ENCODE data around the gene IGFBP1. TPM values are rescaled to one million over a fixed set of nuclear protein-coding genes. Genes with fewer than 3 reads are reported as not detected.
"Not testable (repeated sequence)": the region's sequence is repeated elsewhere in the genome, so short reads cannot be mapped to it uniquely, and the experiment has no call there.

The IGFBP1 gene
- under 0.01 TPM in 1 of 2 replicates, not detected in the other for total RNA-seq

DNA sequence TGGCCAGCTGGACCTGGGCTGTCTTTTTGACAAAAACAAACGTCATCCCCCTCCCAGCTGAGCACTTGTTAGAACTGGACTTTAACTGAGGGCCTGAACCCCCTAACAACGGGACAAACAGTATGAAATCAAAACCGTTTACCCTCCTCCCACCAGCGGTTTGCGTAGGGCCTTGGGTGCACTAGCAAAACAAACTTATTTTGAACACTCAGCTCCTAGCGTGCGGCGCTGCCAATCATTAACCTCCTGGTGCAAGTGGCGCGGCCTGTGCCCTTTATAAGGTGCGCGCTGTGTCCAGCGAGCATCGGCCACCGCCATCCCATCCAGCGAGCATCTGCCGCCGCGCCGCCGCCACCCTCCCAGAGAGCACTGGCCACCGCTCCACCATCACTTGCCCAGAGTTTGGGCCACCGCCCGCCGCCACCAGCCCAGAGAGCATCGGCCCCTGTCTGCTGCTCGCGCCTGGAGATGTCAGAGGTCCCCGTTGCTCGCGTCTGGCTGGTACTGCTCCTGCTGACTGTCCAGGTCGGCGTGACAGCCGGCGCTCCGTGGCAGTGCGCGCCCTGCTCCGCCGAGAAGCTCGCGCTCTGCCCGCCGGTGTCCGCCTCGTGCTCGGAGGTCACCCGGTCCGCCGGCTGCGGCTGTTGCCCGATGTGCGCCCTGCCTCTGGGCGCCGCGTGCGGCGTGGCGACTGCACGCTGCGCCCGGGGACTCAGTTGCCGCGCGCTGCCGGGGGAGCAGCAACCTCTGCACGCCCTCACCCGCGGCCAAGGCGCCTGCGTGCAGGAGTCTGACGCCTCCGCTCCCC, at the start of gene IGFBP1:
IGFBP1 (plus strand) TSS at position 304 of the 808 bp plus-strand sequence; CDS start at position 469, 165 bp downstream.
- DNase-seq (ENCODE audit: low read depth in 2 of 2), result peak in 1 of 2 donors; percentile 57

- not testable (repeated sequence) for DNase-seq (ENCODE audit: low read depth in 2 of 2)
Observed at GRCh38 chr7:45838852-45839251, 49.4 kb upstream of the IGFBP1 start.

GRCh38 chr7:45841926-45842717, 46.2 kb upstream of the IGFBP1 start:
- not testable (repeated sequence) for DNase-seq (ENCODE audit: low read depth in 2 of 2)

DNA sequence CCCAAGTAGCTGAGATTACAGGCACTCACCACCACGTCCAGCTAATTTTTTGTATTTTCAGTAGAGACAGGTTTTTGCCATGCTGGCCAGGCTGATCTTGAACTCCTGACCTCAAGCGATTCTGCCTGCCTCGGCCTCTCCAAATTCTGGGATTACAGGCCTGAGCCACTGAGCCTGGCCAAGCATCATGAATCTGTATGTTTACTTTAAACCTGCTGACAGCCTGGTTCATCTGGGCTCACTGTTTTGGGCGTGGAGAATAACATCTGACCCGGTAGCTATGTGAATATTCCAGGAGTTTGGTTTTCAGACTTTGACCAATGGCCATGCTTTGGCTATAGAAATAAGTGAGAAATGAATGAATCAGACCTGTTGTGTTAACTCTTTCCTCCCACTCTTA, 41.8 kb upstream of the IGFBP1 start:
- DNase-seq (ENCODE audit: low read depth in 2 of 2), result not testable (repeated sequence)

- not testable (repeated sequence) for DNase-seq (ENCODE audit: low read depth in 2 of 2)
Observed at GRCh38 chr7:45848734-45849133, 39.6 kb upstream of the IGFBP1 start.

DNA sequence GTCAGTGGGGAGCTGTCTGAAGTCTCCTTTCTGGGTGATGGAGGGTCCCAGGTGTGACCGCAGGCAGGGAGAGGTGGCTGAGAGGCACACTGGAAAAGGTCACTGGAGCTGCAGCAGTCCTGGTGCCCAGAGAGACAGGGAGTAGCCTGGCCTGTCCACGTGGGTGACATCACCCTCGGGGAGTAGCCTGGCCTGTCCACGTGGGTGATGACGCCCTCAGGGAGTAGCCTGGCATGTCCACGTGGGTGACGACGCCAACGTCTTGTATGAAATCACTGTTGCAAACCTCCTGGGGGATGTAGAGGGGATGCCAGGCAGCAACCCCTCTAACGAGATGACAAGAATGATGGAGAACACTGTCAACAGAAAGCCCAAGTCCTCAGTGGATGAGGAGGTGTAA, 35.3 kb upstream of the IGFBP1 start:
- not testable (repeated sequence) for DNase-seq (ENCODE audit: low read depth in 2 of 2)

DNA sequence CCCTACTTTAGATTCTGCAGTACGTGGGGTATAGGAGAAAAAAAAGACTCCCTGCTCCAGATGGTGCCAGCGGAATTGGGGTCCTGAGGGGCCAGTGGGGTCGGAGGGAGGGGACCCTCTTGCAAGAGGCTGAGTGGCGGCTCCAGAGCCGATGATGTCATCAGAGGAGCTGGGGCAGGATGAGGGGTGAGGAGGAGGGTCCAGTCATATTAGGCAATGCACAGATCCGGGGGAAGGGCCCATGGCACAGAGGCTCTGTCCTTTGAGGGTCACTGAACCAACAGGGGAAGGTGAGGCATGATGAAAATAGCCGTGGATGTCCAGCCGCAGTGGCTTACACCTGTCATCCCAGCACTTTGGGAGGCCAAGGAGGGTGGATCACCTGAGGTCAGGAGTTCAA, 34.8 kb upstream of the IGFBP1 start:
- DNase-seq (ENCODE audit: low read depth in 2 of 2), result not testable (repeated sequence)

DNA sequence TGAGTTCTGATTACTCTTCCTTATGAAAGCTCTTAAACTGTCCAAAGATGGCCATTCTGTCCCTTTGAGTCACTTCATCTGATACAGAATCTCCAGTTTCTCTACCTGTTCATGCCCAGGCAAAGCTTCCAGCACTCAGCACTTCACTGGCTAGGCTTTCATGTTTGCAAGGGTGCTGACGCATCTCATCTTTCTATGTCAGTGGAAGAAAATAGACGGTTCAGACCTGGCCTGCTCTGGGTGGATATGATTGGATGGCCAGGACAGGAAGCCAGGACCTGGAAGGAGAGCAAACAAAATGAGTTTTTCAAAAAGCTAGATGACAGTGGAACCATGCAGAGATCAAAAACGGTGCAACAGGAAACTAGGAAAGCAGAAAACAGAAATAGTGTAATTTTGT, 32.6 kb upstream of the IGFBP1 start:
- DNase-seq (ENCODE audit: low read depth in 2 of 2), result not testable (repeated sequence)

GRCh38 chr7:45856888-45857287, 31.4 kb upstream of the IGFBP1 start:
- DNase-seq (ENCODE audit: low read depth in 2 of 2), result not testable (repeated sequence)

- no peak for DNase-seq (ENCODE audit: low read depth in 2 of 2)
Observed at GRCh38 chr7:45863715-45864114, 24.6 kb upstream of the IGFBP1 start.

- DNase-seq (ENCODE audit: low read depth in 2 of 2), result no peak
Observed at GRCh38 chr7:45865594-45866410, 22.5 kb upstream of the IGFBP1 start.

GRCh38 chr7:45867471-45867870, 20.8 kb upstream of the IGFBP1 start:
- no peak for DNase-seq (ENCODE audit: low read depth in 2 of 2)

DNA sequence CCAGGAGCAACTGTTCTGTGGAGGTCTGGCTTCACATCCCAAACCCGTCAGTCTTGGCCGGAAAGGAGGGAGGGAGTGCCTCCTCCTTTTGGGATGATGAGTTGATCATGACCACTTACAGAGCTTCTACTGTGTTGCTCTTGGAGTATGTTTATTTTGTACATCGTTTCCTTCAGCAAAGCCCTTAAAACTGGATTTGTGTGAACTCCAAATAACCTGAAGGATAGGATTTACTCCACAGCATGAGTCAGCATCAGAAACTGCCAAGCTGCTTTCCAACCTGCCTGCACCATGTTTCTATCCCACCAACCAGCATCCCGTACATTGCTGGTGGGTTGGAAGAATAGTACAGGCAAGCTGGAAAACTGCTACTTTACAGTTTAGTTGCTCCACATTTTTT, 18.9 kb upstream of the IGFBP1 start:
- DNase-seq (ENCODE audit: low read depth in 2 of 2), result no peak

GRCh38 chr7:45872116-45873034, 15.9 kb upstream of the IGFBP1 start:
- DNase-seq (ENCODE audit: low read depth in 2 of 2), result peak in 1 of 2 donors; percentile 44

DNA sequence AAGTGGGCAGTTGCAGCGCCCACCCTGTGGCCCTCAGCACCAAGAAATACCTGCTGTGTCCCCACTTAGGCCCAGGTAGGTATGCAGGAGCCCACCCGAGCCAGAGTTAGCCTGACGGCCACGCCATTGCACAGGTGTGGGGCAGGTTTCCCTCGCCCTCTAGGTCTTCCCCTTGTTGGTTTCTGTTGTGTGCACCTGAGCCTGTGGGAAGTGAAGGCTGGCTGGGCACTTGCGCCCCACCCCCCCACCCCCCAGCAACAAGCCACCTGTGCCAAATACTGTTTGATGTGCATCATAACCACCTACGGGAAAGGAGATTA, 15.3 kb upstream of the IGFBP1 start, which contains the start of gene CCDC201:
CCDC201 (minus strand) TSS at position 48 of the 320 bp plus-strand sequence. CDS start 75 bp downstream, outside the sequence.
- no peak for DNase-seq (ENCODE audit: low read depth in 2 of 2)

DNA sequence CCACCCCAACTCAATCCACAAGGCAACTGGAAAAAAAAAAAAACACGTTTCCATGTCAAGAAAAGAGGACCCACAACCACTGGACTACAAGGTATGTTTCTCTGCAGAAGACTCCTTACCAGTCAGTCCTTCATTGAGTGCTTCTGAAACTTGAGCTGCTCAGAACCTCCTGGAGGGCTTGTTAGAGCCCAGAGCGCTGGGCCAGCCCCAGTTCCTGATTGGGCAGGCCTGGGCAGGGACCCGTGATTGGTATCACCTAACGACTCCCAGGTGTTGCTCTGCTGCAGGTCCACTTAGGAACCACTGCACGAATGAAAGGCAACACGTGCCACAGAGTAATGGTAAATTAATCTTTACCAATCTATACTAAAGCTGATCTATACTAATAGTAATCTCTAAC, 14.9 kb upstream of the IGFBP1 start:
- DNase-seq (ENCODE audit: low read depth in 2 of 2), result no peak

DNA sequence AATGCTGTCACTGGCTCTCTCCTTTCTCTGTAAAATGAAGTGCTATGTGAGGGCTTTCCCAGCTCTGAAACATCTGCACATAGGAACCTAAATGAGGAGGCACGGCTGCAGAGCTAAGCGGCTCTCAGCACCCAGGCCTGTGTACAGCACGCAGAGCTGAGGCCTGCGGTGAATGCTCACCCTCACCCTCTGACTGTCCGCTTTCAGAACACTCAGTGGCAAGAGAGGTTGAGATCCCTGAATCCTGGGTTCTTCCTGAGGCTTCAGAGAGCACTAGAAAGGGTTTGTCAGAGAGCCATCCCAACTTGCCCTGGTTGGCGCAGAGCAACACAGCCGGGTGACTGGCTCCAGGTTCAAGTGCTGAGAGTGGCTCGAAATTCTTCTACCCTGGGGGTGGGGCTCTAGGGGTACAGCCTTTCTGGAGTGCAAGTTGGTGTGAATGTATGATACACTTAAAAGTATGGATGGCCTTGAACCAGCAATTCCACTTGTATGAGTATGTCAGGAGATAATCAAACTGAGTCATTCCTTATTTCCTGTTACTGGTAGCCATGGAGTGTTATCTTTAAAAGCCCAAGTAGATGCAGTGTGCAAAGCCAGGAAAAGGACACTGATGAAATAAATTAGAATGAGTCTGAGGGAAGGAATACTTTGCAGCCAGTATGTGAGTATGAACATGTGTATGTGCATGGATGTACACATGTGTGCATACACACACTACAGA, 13.7 kb upstream of the IGFBP1 start:
- peak in 1 of 2 donors; percentile 82 for DNase-seq (ENCODE audit: low read depth in 2 of 2)

GRCh38 chr7:45876519-45876918, 11.8 kb upstream of the IGFBP1 start:
- DNase-seq (ENCODE audit: low read depth in 2 of 2), result no peak

DNA sequence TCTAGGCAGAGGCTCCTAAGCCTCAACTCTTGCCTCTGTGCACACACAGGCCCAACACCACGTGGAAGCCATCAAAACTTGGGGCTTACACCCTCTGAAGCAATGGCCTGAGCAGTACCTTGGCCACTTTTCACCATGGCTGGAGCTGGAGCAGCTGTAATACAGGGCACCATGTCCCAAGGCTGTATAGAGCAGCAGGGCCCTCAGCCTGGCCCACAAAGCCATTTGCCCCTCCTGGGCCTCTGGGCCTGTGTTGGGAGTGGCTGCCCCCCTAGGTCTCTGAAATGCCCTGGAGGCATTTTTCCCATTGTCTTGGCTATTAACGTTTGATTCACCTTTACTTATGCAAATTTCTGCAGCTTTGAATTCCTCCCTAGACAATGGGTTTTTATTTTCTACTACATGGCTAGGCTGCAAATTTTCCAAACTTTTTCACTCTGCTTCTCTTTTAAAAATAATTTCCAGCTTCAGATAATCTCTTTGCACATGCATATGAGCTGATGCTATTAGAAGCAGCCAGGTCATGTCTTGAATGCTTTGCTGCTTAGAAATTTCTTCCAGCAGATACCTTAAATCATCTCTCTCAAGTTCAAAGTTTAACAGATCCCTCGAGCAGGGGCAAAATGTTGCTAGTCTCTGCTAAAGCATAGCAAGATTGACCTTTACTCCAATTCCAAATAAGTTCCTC, 9.7 kb upstream of the IGFBP1 start:
- DNase-seq (ENCODE audit: low read depth in 2 of 2), result no peak
